Measurements from ENCODE around the gene SEC14L3. TPM values are rescaled to one million over a fixed set of nuclear protein-coding genes. Genes with fewer than 3 reads are reported as not detected.
"Not testable (repeated sequence)": the region's sequence is repeated elsewhere in the genome, so short reads cannot be mapped to it uniquely, and the experiment has no call there.

The SEC14L3 gene
- polyA plus RNA-seq, 3 donors, result not detected

DNA sequence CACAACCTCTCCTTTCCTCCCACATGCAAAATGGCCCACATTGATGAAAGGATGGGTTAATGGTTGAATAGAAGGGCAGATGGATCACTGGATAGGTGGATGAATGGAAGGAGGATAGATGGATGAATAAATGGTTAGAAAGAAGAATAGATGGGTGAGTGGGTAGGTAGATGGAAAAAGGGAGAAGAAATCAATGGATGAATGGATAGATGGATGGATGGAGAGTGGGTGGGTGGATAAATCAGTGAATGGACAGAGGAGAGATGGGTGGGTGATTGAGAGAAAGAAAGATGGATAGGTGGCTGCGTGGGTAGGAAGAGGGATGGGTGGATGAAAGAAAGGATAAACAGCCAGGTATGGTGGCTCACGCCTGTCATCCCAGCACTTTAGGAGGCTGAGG is 1.2 kb downstream of the SEC14L3 start:
- Histone ChIP-seq H3K9me3 (replicated peaks in 1 of 2; ENCODE audit: control insufficient read depth in 1 of 2, insufficient read depth in 1 of 2, low read length in 2 of 2) (no peaks in the 10 kb centered on the region), H3K36me3 (replicated peaks in 1 of 2; ENCODE audit: control insufficient read depth in 1 of 2, insufficient read depth in 2 of 2, low read length in 2 of 2) (no peaks in the 10 kb centered on the region), H3K4me1 (ENCODE audit: control insufficient read depth in 1 of 2, insufficient read depth in 2 of 2, low read length in 2 of 2) (no peaks in the 10 kb centered on the region), H3K27me3 (ENCODE audit: control insufficient read depth in 2 of 2, insufficient read depth in 2 of 2, low read length in 2 of 2) (peaks cover 0 to 7% of the 10 kb centered on the region in 2 donors), H3K4me3 (replicated peaks in 1 of 3; ENCODE audit: low read depth in 2 of 3, low read length in 3 of 3) (no peak overlapping the region), H3K9ac (ENCODE audit: insufficient read depth, low read length, poor library complexity, severe bottlenecking) (no peak overlapping the region), H2AFZ (ENCODE audit: insufficient read depth, low read depth, low read length, poor library complexity, severe bottlenecking) (no peak overlapping the region), H3K4me2 (replicated peaks; ENCODE audit: extremely low read depth, low read length, poor library complexity, severe bottlenecking) (no peak overlapping the region), H4K20me1 (ENCODE audit: insufficient read depth, low read length) (no peaks in the 10 kb centered on the region), H3K79me2 (ENCODE audit: insufficient read depth, low read length) (no peaks in the 10 kb centered on the region), H3K27ac (ENCODE audit: low read depth in 1 of 2, low read length in 2 of 2) (no peak overlapping the region)
- DNase-seq, result no peak
- WGBS (ENCODE audit: insufficient coverage), result no CpG with 5 or more reads among the region's 2 CpGs
- Mint-ChIP-seq H3K27ac (no peak overlapping the region), H3K4me3 (no peak overlapping the region), H3K9me3 (peaks cover 0 to 1% (median 0%) of the 10 kb centered on the region in 7 donors), H3K4me1 (no peaks in the 10 kb centered on the region), H3K27me3 (ENCODE audit: low read depth in 3 of 3) (peaks cover 7 to 17% (median 7%) of the 10 kb centered on the region in 3 donors), H3K36me3 (no peaks in the 10 kb centered on the region)
- intact Hi-C loops (cut with micrococcal nuclease), result loop anchor here in 1 of 2 donors (10.0 kb wide), 1 partner anchor 366 kb away; no protein-coding TSS in a partner anchor
- TF ChIP-seq, protein P1, sequence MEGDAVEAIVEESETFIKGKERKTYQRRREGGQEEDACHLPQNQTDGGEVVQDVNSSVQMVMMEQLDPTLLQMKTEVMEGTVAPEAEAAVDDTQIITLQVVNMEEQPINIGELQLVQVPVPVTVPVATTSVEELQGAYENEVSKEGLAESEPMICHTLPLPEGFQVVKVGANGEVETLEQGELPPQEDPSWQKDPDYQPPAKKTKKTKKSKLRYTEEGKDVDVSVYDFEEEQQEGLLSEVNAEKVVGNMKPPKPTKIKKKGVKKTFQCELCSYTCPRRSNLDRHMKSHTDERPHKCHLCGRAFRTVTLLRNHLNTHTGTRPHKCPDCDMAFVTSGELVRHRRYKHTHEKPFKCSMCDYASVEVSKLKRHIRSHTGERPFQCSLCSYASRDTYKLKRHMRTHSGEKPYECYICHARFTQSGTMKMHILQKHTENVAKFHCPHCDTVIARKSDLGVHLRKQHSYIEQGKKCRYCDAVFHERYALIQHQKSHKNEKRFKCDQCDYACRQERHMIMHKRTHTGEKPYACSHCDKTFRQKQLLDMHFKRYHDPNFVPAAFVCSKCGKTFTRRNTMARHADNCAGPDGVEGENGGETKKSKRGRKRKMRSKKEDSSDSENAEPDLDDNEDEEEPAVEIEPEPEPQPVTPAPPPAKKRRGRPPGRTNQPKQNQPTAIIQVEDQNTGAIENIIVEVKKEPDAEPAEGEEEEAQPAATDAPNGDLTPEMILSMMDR (IDR thresholded peaks at IDR 0.05), result no peak

DNA sequence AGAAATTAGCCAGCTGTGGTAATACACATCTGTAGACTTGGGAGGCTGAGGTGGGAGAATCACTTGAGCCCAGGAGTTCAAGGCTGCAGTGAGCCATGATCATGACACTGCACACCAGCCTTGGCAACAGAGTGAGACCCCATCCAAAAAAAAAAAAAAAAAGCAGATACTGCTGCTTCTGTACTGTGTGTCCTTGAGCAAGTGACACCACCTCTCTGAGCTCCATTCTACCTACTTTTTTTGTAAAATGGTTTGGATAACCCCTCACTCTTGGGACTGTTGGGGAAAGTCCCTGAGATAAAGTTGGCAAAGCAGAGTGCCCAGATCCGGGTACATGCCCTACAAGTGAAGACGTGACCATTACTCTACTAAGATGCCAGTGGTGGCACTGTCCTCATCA is 2.7 kb downstream of the SEC14L3 start:
- H3K9me3 Mint-ChIP-seq, result peaks cover 0 to 4% (median 3%) of the 10 kb centered on the region in 7 donors
- 86% methylated on average over 1 of the region's 2 CpGs for WGBS (ENCODE audit: insufficient coverage)
- peaks cover 0 to 10% of the 10 kb centered on the region in 2 donors for H3K27me3 ChIP-seq (ENCODE audit: control insufficient read depth in 2 of 2, insufficient read depth in 2 of 2, low read length in 2 of 2)

DNA sequence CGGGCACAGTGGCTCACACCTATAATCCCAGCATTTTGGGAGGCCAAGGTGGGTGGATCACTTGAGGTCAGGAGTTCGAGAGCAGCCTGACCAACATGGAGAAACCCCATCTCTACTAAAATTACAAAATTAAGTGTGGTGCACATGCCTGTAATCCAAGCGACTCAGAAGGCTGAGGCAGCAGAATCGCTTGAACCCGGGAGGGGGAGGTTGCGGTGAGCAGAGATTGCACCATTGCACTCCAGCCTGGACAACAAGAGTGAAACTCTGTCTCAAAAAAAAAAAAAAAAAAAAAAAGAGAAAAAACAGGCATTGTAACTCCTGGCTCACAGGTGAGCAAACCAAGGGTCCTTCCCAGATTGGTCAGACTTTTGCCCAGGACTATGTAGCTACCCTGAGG is 11.3 kb downstream of the SEC14L3 start:
- H4K20me1 ChIP-seq (ENCODE audit: insufficient read depth, low read length); H3K4me3 ChIP-seq (replicated peaks in 1 of 3; ENCODE audit: low read depth in 2 of 3, low read length in 3 of 3); H3K4me1 ChIP-seq (ENCODE audit: control insufficient read depth in 1 of 2, insufficient read depth in 2 of 2, low read length in 2 of 2); H3K4me1 Mint-ChIP-seq; DNase-seq; H3K27ac ChIP-seq (ENCODE audit: low read depth in 1 of 2, low read length in 2 of 2); H2AFZ ChIP-seq (ENCODE audit: insufficient read depth, low read depth, low read length, poor library complexity, severe bottlenecking); H3K36me3 ChIP-seq (replicated peaks in 1 of 2; ENCODE audit: control insufficient read depth in 1 of 2, insufficient read depth in 2 of 2, low read length in 2 of 2); H3K27me3 ChIP-seq (ENCODE audit: control insufficient read depth in 2 of 2, insufficient read depth in 2 of 2, low read length in 2 of 2); H3K4me3 Mint-ChIP-seq; H3K27ac Mint-ChIP-seq; H3K4me2 ChIP-seq (replicated peaks; ENCODE audit: extremely low read depth, low read length, poor library complexity, severe bottlenecking); H3K36me3 Mint-ChIP-seq; H3K79me2 ChIP-seq (ENCODE audit: insufficient read depth, low read length); H3K9ac ChIP-seq (ENCODE audit: insufficient read depth, low read length, poor library complexity, severe bottlenecking); intact Hi-C loops (cut with micrococcal nuclease): not testable (repeated sequence)
- H3K9me3 Mint-ChIP-seq, result peaks cover 7 to 17% (median 10%) of the 10 kb centered on the region in 7 donors
- peaks cover 0 to 10% of the 10 kb centered on the region in 2 donors for H3K9me3 ChIP-seq (replicated peaks in 1 of 2; ENCODE audit: control insufficient read depth in 1 of 2, insufficient read depth in 1 of 2, low read length in 2 of 2)
- no CpG with 5 or more reads among the region's 6 CpGs for WGBS (ENCODE audit: insufficient coverage)
- H3K27me3 Mint-ChIP-seq (ENCODE audit: low read depth in 3 of 3), result peaks cover 6 to 22% (median 19%) of the 10 kb centered on the region in 3 donors

More for the DNA sequence above, 2.7 kb downstream of the SEC14L3 start:
- H3K27ac ChIP-seq (ENCODE audit: low read depth in 1 of 2, low read length in 2 of 2), result no peak overlapping the region
- H2AFZ ChIP-seq (ENCODE audit: insufficient read depth, low read depth, low read length, poor library complexity, severe bottlenecking), result no peak overlapping the region
- no peaks in the 10 kb centered on the region for H3K36me3 ChIP-seq (replicated peaks in 1 of 2; ENCODE audit: control insufficient read depth in 1 of 2, insufficient read depth in 2 of 2, low read length in 2 of 2)
- H4K20me1 ChIP-seq (ENCODE audit: insufficient read depth, low read length), result no peaks in the 10 kb centered on the region
- H3K4me3 Mint-ChIP-seq, result peak overlapping the region in 1 of 2 donors; percentile 37
- H3K4me3 ChIP-seq (replicated peaks in 1 of 3; ENCODE audit: low read depth in 2 of 3, low read length in 3 of 3), result no peak overlapping the region
- H3K27ac Mint-ChIP-seq, result no peak overlapping the region
- no peaks in the 10 kb centered on the region for H3K4me1 Mint-ChIP-seq
- H3K79me2 ChIP-seq (ENCODE audit: insufficient read depth, low read length), result no peaks in the 10 kb centered on the region
- no peaks in the 10 kb centered on the region for H3K4me1 ChIP-seq (ENCODE audit: control insufficient read depth in 1 of 2, insufficient read depth in 2 of 2, low read length in 2 of 2)
- no peak overlapping the region for H3K9ac ChIP-seq (ENCODE audit: insufficient read depth, low read length, poor library complexity, severe bottlenecking)
- no peaks in the 10 kb centered on the region for H3K9me3 ChIP-seq (replicated peaks in 1 of 2; ENCODE audit: control insufficient read depth in 1 of 2, insufficient read depth in 1 of 2, low read length in 2 of 2)
- H3K27me3 Mint-ChIP-seq (ENCODE audit: low read depth in 3 of 3), result peaks cover 11 to 25% (median 13%) of the 10 kb centered on the region in 3 donors
- intact Hi-C loops (cut with micrococcal nuclease), result no loop called here
- no peak for DNase-seq
- TF ChIP-seq, protein P1 (IDR thresholded peaks at IDR 0.05), result no peak
- H3K4me2 ChIP-seq (replicated peaks; ENCODE audit: extremely low read depth, low read length, poor library complexity, severe bottlenecking), result no peak overlapping the region
- no peaks in the 10 kb centered on the region for H3K36me3 Mint-ChIP-seq
